GM12878 (cell line): Measurements from ENCODE around the gene AMPH. TPM values are rescaled to one million over a fixed set of nuclear protein-coding genes. Genes with fewer than 3 reads are reported as not detected.
"Not testable (repeated sequence)": the region's sequence is repeated elsewhere in the genome, so short reads cannot be mapped to it uniquely, and the experiment has no call there.

Experiments
- ATAC-seq: fragments of 200-7000 bp; cut with Tn5 transposase; 3 replicates; pipeline ENCODE4 v1.9.1; 2020; ENCODE audit warnings: mild to moderate bottlenecking, moderate library complexity
- BruUV-seq: library from RNA; stranded (reverse); fragments of 400-500 nt; replicated peaks from 2 replicates; lab custom pipeline; 2021; lab: Mats Ljungman, UMichigan
- CTCF ChIA-PET: fragments of 300-600 bp; sonication (Branson Sonifier 250); formaldehyde crosslinking; extraction: SDS; loops from one replicate; lab custom pipeline; 2021; ENCODE audit warnings: inconsistent platforms; lab: Yijun Ruan, JAX
- POLR2A ChIA-PET: fragments of 350-600 bp; formaldehyde crosslinking; extraction: SDS; loops from one replicate; lab custom pipeline; 2021; ENCODE audit warnings: inconsistent platforms; lab: Charles Lee
- RAD21 ChIA-PET: fragments of 300-600 bp; sonication (Branson Sonifier 250); formaldehyde crosslinking; loops from one replicate; lab custom pipeline; 2023; ENCODE audit warnings: antibody characterized with exemption; ENCODE audit not compliant: unreplicated experiment; lab: Charles Lee
- SMC1A ChIA-PET: fragments of 300-600 bp; sonication (Branson Sonifier 250); formaldehyde crosslinking; loops from one replicate; lab custom pipeline; 2023; ENCODE audit not compliant: unreplicated experiment, uncharacterized antibody; lab: Charles Lee
- DNase-seq: peaks from one replicate; pipeline ENCODE4 v3.0.0-alpha.2; 2011; ENCODE audit warnings: low read depth, low spot score
- FAIRE-seq: peaks from 3 replicates; lab custom pipeline; 2011; peaks lifted over from hg19 to GRCh38; lab: Jason Lieb, UNC
- H2AFZ ChIP-seq: 2 replicates; pipeline ENCODE4 v1.6.0; 2011; ENCODE audit warnings: low read depth, low read length, control low read depth; ENCODE audit not compliant: control insufficient read depth
- H3K27ac ChIP-seq: 2 replicates; pipeline ENCODE4 v1.5.1; 2011; ENCODE audit warnings: control low read depth; ENCODE audit not compliant: control insufficient read depth, insufficient read depth
- H3K27me3 ChIP-seq, 2 experiments: replicated peaks in 1 of 2; 2 replicates each; pipeline versions ENCODE4 v1.6.0 to v1.6.1; 2011; ENCODE audit warnings: low read length in 1 of 2; ENCODE audit not compliant: control insufficient read depth in 2 of 2, insufficient read depth in 2 of 2
- H3K36me3 ChIP-seq, 2 experiments: 2 replicates each; pipeline ENCODE4 v1.5.1; 2011; ENCODE audit warnings: low read length in 1 of 2; ENCODE audit not compliant: control insufficient read depth in 2 of 2, insufficient read depth in 2 of 2
- H3K4me1 ChIP-seq: 2 replicates; pipeline ENCODE4 v1.6.1; 2011; ENCODE audit warnings: mild to moderate bottlenecking, low read length, moderate library complexity, mixed read lengths; ENCODE audit not compliant: control insufficient read depth, insufficient read depth
- H3K4me2 ChIP-seq: 2 replicates; pipeline ENCODE4 v1.6.0; 2011; ENCODE audit warnings: control low read depth; ENCODE audit not compliant: control insufficient read depth, insufficient read depth
- H3K4me3 ChIP-seq: fragments of 200-600 bp; sonication (generic); 2 replicates; pipeline ENCODE4 v1.5.1; 2016
- H3K79me2 ChIP-seq: 2 replicates; pipeline ENCODE4 v1.6.0; 2011; ENCODE audit warnings: low read length; ENCODE audit not compliant: control insufficient read depth, insufficient read depth
- H3K9ac ChIP-seq: 2 replicates; pipeline ENCODE4 v1.8.0; 2011; ENCODE audit warnings: low read length, control low read depth, mixed read lengths; ENCODE audit not compliant: control insufficient read depth, insufficient read depth
- H3K9me3 ChIP-seq: replicated peaks from 3 replicates; pipeline ENCODE4 v1.5.1; 2011; ENCODE audit warnings: mild to moderate bottlenecking, low read length; ENCODE audit not compliant: control insufficient read depth, insufficient read depth
- H4K20me1 ChIP-seq: 2 replicates; pipeline ENCODE4 v1.6.0; 2011; ENCODE audit not compliant: control insufficient read depth, insufficient read depth
- RAD21 ChIP-seq: IDR thresholded peaks from 2 replicates; pipeline ENCODE4 v1.6.1; 2011; ENCODE audit warnings: mild to moderate bottlenecking, low read depth, low read length, moderate library complexity; ENCODE audit not compliant: insufficient read depth
- SMARCA5 ChIP-seq: fragments of 450-650 bp; IDR thresholded peaks from 2 replicates; pipeline ENCODE4 v1.6.1; 2017; ENCODE audit warnings: mild to moderate bottlenecking
- WGBS: methylation state at CpG from one replicate; pipeline ENCODE4 v1.1.6; 2016; ENCODE audit warnings: low lambda C conversion rate; ENCODE audit not compliant: insufficient replicate concordance, insufficient coverage; ENCODE audit errors: missing lambda C conversion rate; 5-methylcytosine and 5-hydroxymethylcytosine counted together
- in situ Hi-C: fragments of 300-500 bp; cut with MboI; formaldehyde crosslinking; loops from 9 replicates; pipeline ENCODE4 v1.14.3; 2018; ENCODE audit warnings: mixed read lengths
- intact Hi-C: fragments of 100-400 bp; cut with micrococcal nuclease; formaldehyde crosslinking; loops from one replicate; pipeline ENCODE4 v1.14.2; 2022; ENCODE audit not compliant: unreplicated experiment
- polyA plus RNA-seq, 11 experiments: library from polyadenylated mRNA; depleted of rRNA in 4 of 11; unstranded in 6 of 11; stranded (reverse) in 5 of 11; fragments of >200 nt; fragmentation: Nextera tagmentation in 4 of 11; fragmentation: Illumina TruSeq in 1 of 11; extraction: Ambion mirVana in 4 of 11; extraction: Trizol in 1 of 11; gene quantifications; 1 replicate in 1 of 11; 2 replicates in 10 of 11; pipeline versions ENCODE4 v1.2.1 to v1.2.3, GENCODE V29; 2011 to 2016; ENCODE audit warnings: inconsistent platforms in 2 of 11, missing spikeins in 2 of 11, low read depth in 1 of 11
- total RNA-seq, 4 experiments: library from RNA; depleted of rRNA in 3 of 4; stranded (reverse); fragments of >200 nt in 3 of 4; fragmentation: Illumina TruSeq in 1 of 4; extraction: Trizol in 1 of 4; gene quantifications; 2 replicates each; pipeline versions ENCODE4 v1.2.1 to v1.2.3, GENCODE V29; 2013 to 2021
- TF ChIP-seq, protein P1 (sequence below), 3 experiments: IDR thresholded peaks in 2 of 3; conservative IDR thresholded peaks in 1 of 3; 2 replicates each; pipeline ENCODE4 v1.5.1; 2011; ENCODE audit warnings: low read depth in 3 of 3, low read length in 3 of 3, mild to moderate bottlenecking in 3 of 3, control low read depth in 2 of 3, moderate library complexity in 2 of 3, inconsistent platforms in 1 of 3, mixed read lengths in 1 of 3; ENCODE audit not compliant: control insufficient read depth in 2 of 3, insufficient read depth in 1 of 3; ENCODE audit errors: extremely low read depth in 1 of 3

The AMPH gene
- total and polyA plus RNA-seq, 10 of the 15 experiments (the other 5 are each of a cell fraction or from before 2014, with no cell fraction given), result 0.03 to 0.24 (median 0.08) TPM; not detected in 2

DNA sequence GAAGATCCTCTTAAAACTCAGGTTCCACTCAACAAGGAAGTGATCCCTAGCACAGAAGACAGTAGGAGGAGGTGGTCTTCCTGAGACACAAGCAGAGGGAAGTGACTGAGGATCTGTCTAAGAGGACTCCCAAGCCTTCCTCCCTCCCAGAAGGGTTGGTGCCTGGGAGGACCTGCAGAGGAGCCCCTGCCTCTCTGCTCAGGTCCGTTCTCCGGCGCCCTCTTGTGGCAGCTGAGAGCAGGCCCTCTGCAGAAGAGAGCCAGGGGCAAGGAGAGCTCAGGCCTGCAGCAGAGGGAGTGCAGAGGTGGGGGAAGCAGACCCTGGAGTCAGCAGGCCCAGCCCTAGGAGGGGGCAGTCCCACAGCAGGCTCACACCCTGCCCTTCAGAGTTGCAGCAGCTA, 267.8 kb downstream of the AMPH start:
- ChIA-PET SMC1A (interaction anchor here (0.6 to 2.5 kb wide), 7 partner anchors 11 to 130 kb away, joined by 3 to 9 read pairs (median 3); no protein-coding TSS in a partner anchor), CTCF (interaction anchor here (0.7 to 11.9 kb wide), 18 partner anchors 11 to 1040 kb away, joined by 3 to 247 read pairs (median 4); partner anchors contain the start of genes SFRP4 and STARD3NL), RAD21 (interaction anchor here (0.6 to 1.0 kb wide), 2 partner anchors 148 to 976 kb away, joined by 3 to 4 read pairs; no protein-coding TSS in a partner anchor)
- Histone ChIP-seq H3K27ac (peak overlapping the region; percentile 54), H2AFZ (peak overlapping the region; percentile 78), H3K4me3 (0 out of 2 replicates have a peak overlapping the region, but pooled peaks have one; percentile 33), H3K4me2 (peak overlapping the region; percentile 80), H3K4me1 (peaks cover 22% of the 10 kb centered on the region)
- intact Hi-C loops, H3K27me3 ChIP-seq, POLR2A ChIA-PET, BruUV-seq, DNase-seq, H3K9me3 ChIP-seq, H3K9ac ChIP-seq, H3K79me2 ChIP-seq, FAIRE-seq, H3K36me3 ChIP-seq, H4K20me1 ChIP-seq: not testable (repeated sequence)
- ATAC-seq, result peak; percentile 61
- WGBS, result 0% methylated on average over 3 of the region's 3 CpGs
- peak; percentile 85 for TF ChIP-seq SMARCA5
- TF ChIP-seq, protein P1, sequence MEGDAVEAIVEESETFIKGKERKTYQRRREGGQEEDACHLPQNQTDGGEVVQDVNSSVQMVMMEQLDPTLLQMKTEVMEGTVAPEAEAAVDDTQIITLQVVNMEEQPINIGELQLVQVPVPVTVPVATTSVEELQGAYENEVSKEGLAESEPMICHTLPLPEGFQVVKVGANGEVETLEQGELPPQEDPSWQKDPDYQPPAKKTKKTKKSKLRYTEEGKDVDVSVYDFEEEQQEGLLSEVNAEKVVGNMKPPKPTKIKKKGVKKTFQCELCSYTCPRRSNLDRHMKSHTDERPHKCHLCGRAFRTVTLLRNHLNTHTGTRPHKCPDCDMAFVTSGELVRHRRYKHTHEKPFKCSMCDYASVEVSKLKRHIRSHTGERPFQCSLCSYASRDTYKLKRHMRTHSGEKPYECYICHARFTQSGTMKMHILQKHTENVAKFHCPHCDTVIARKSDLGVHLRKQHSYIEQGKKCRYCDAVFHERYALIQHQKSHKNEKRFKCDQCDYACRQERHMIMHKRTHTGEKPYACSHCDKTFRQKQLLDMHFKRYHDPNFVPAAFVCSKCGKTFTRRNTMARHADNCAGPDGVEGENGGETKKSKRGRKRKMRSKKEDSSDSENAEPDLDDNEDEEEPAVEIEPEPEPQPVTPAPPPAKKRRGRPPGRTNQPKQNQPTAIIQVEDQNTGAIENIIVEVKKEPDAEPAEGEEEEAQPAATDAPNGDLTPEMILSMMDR (IDR thresholded peaks at IDR 0.05 in 2 of 3, conservative IDR thresholded peaks at IDR 0.05 in 1 of 3; ENCODE audit: control insufficient read depth in 2 of 3, extremely low read depth in 1 of 3, insufficient read depth in 1 of 3, low read depth in 3 of 3, low read length in 3 of 3), result peak; percentile 61 to 82 (median 72)
- peak; percentile 43 for TF ChIP-seq RAD21
- in situ Hi-C loops, result loop anchor here (25.0 kb wide), 1 partner anchor 1374 kb away; no protein-coding TSS in a partner anchor
